Body of pancreas (tissue), 4 donors: ENCODE measurements around the gene PCDHGB7.

Experiments used
- POLR2A ChIP-seq, 3 donors: fragments of 450-650 bp; IDR thresholded peaks; one replicate each; pipeline ENCODE4 v1.6.1; 2016; ENCODE audit warnings: antibody characterized with exemption in 3 of 3, mild to moderate bottlenecking in 2 of 3
- TF ChIP-seq, protein P1 (sequence below), 7 experiments: fragments of 450-650 bp in 4 of 7; fragments of 200-600 bp in 3 of 7; sonication (generic) in 3 of 7; IDR thresholded peaks; one replicate each; pipeline ENCODE4 v1.5.1; 2016 to 2019; ENCODE audit warnings: antibody characterized with exemption in 7 of 7

- no peak for TF ChIP-seq POLR2A (IDR thresholded peaks at IDR 0.05)
- TF ChIP-seq, protein P1, sequence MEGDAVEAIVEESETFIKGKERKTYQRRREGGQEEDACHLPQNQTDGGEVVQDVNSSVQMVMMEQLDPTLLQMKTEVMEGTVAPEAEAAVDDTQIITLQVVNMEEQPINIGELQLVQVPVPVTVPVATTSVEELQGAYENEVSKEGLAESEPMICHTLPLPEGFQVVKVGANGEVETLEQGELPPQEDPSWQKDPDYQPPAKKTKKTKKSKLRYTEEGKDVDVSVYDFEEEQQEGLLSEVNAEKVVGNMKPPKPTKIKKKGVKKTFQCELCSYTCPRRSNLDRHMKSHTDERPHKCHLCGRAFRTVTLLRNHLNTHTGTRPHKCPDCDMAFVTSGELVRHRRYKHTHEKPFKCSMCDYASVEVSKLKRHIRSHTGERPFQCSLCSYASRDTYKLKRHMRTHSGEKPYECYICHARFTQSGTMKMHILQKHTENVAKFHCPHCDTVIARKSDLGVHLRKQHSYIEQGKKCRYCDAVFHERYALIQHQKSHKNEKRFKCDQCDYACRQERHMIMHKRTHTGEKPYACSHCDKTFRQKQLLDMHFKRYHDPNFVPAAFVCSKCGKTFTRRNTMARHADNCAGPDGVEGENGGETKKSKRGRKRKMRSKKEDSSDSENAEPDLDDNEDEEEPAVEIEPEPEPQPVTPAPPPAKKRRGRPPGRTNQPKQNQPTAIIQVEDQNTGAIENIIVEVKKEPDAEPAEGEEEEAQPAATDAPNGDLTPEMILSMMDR (IDR thresholded peaks at IDR 0.05): no peak
Measured at GRCh38 chr5:141409598-141410306, 7.7 kb upstream of the PCDHGB7 start.
